Activated CD4-positive, alpha-beta T cell treated with anti-CD3 and anti-CD28 coated beads, Interleukin-2, amount 50 U/mL, for 48 hours (primary cell): ENCODE measurements around the gene PACS2.
"Not testable (repeated sequence)": the region's sequence is repeated elsewhere in the genome, so short reads cannot be mapped to it uniquely, and the experiment has no call there.

Source experiments
- DNase-seq, 2 experiments: peaks; one replicate each; pipeline ENCODE4 v3.0.0-alpha.2; 2020

Gene PACS2

DNA sequence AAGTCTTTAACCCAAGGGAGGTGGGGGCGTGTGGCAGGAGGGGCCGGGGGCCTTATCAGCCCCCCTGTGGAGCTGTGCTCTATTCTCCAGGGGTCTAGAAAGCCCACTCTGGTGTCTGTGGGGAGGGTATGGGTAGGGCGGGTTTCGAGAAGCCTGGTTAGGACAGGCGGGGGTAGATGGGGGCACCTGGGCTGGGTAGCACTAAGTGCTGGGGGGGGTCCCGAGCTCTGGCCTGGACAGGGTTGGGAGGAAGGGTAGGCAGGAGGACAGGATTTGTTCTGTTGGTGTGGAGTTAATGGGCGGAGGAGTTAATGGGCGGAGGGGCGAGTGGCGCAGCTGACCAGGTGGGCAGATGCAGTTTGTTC is 2.0 kb downstream of the PACS2 start:
- no peak for DNase-seq

DNA sequence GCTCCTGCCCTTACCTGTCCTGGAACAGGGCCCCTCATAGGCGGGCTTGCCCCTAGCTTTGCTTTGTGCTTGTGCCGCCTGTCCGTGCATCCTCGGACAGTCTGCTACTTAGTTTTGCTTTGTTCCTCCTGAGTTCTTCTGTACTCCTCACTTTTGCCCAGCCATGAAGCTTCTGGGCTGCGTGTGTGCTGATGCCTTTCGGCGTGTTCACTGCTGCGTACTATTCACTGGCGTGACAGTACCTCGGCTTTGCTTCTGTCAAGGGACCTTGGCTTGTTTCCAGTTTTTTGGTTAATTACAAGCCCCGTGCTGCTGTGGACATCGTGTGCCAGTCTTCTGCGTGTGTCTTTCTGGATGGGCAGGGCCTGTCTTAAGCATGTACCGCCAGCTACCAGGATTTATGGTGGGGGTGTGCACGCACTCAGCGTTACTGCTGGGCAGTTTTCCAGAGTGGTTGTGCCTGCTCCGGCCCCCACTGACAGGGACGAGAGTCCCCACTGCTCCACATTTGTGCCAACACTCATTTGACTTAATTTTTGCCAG is 2.5 kb downstream of the PACS2 start:
- DNase-seq = peak in 1 of 2 experiments; percentile 13

DNA sequence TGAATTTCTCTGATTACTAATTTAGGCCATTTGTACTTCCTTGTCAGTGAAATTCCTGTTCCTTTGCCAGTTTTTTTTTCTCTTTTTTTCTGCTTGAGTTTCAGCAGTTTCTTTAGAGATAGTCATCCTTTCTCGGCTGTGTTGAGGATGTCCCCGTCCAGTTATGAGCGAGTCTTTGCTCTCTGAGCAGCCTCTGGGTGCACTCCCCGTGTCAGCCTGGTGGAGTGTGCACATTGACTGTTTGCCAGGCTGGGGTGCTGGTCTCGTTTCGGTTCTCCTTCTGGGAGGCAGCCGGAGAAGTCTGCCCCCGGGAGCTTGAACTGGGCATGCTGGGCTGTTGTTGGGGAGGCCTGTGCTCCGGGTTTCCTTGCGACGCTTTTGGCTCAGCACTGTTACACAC is 3.0 kb downstream of the PACS2 start:
- peak; percentile 30 to 39 for DNase-seq

DNA sequence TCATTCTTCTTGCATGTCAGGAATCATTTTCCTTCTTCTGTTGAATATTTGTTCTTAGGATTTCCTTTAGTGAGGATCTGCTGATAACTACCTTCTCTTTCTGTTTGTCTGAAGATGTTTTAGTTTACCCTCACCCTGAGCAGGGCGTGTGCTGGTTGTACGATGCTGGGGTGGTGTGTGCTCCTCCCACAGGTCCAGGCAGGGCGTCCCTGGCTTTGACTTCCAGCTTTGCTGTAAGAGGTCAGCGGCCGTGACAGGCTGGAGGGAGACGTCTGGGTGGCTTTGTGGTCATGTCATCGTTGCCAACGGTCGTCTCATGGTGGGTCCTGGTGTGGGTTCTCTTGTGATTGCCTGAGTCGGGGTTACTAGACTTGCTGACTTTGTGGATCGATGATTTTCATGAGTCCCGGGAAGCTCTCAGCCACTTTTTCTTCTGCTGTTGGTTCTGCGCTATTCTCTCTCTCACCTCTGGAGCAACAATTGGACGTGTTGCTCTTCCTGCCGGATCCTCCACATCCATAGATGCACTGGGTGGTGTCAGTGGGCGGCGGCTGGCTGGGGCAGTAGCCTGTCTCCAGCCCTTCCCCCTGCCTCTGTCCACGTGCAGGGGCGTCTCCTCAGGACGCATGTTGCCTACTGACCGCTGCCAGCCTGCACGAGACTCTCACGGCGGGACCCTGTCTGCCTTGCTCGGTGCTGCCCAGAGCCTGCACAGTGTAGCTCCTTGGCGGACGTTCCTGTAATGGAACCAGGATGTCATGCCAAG is 8.4 kb downstream of the PACS2 start:
- DNase-seq = no peak

DNA sequence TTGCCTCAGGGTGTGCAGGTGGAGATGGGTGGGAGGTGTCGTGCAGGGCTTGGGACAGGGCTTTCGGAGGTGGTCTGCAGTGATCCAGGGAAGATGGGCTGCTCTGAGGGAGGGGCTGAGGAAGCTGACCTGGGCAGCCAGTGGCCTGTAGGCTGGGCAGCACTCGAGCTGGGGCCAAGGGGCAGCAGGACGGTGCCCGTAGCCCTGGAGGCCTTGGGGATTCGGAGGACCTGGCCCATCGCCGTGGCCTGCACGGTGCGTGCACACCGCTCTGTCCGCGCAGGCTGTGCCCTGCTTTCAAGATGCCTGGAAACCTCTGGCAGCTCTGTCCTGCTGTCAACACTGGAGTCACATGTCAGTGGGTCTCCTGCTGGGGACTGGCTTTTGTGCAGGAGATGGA is 9.1 kb downstream of the PACS2 start:
- DNase-seq = no peak

DNA sequence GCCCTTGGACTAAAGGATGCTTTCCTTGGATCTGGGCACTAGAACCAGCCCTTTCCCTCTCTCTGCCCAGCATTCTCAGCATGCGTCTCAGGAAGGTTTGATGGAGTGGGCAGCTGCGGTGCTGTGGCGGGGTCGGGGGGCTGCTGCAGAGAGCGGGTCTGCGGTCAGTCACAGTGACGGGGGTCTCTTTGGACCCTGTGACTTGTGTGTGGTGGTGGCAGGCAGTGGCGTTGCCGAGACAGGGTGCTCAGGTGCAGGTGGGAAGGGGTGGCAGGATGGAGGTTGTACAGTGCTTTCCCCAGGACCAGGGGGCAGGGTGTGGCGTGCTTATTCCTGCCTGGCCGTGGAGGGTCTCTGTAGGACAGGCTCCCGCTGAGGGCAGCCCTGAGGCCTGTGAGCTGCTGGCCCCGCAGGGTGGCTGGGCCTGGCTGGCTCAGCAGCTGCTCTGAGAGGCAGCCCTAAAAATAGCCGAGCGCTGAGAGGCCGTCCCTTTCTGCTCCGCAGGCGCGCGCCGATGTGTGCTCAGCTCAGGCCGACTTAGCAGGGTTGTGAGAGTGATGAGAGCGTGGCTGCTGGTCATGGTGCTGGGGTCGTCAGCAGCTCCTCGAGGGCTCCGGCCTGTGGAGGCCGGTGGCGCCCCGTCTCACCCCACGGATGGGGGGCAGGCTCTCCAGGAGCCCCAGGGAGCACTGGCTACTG is 9.7 kb downstream of the PACS2 start:
- no peak for DNase-seq

DNA sequence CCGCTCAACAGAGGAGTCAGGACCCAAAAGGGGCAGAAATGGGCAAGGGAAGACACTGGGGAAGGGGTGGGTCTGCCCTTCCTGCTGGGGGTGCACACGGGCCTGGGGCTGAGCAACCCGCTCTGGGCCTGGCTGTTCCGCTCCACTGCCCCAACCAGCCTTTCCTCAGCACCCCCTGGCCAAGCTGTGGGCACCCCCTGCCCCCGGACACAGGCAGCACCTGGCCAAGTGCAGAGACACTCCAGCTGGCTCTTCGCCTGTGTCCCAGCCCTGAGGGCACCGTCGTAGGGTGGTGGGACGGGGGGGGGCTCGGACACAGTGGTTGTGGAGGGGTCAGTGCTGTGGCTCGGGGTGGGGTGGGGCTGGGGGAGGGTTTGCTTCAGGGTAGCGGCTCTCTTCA is 10.3 kb downstream of the PACS2 start:
- DNase-seq = no peak

DNA sequence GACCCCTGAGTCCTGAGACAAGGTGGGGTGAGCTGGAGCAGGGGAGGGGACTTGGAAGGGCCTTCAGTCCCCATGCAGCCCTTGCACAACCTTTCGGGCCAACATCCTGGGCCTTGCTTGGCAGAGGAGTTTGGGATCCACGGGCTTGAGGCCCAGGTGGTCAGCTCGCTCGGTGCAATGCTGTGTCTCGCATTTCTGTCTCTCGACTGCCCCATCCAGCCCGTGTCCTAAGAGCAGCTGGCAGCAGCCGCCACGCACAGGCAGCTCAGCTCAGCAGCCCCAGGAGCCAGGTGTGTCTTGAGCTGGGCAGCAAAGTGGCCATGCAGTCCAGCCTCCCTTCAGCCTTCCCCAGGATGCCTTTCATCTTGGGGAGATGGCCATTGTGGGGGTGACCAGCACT is 10.8 kb downstream of the PACS2 start:
- no peak for DNase-seq

DNA sequence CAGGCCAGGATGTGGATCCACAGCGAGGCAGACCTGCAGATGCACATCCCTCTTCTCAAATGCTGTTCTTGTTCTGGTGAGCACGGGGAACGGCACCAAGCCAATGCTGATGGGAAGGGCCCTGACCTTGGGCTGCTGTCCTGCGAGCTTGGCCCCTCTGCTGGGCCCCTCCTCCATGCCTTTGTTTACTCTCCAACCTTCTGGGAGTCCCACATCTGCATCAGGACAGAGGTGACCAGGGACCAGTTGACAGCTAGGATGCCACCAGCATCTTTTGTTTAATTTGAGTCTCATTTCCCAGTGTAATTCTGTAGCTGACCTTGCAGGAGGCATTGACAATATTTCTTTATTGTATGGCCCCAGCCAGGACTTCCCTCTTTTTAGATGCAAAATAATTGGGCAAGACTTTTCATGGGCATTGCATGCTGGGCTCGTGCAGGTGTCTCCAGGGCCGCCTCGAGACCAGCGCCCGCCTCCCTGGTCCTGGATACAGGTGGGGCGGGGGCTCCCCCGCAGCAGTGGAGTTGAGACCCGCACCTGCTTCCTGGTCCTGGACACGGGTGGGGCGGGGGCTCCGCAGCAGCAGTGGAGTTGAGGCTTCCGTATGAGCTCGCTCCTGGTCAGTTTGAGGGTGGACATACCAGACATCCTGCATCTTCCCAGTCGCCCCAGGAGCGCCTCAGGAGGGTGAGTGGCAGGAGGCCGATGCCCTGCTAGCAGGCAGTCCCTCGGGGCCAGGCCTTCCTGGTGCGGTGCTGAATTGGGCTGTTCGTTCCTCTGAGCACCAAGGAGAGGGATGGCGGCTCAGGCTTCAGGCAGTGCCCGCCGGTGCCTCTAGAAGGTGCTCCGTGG is 11.4 kb downstream of the PACS2 start:
- DNase-seq = no peak

DNA sequence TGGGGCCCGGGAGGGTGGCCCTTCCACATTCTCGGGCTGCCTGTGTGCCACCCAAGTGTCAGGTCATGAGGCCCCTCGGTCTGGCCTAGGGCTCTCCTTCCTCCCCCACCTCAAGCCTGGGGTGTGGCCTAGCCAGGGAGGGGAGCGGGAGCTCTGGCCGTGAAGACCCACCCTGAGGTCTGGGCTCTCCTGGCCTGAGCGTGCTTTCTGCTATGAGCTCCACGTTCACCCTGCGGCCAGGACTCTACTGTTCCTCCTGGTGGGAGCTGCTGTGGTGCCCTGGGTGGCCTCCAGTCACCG is 12.0 kb downstream of the PACS2 start:
- no peak for DNase-seq

DNA sequence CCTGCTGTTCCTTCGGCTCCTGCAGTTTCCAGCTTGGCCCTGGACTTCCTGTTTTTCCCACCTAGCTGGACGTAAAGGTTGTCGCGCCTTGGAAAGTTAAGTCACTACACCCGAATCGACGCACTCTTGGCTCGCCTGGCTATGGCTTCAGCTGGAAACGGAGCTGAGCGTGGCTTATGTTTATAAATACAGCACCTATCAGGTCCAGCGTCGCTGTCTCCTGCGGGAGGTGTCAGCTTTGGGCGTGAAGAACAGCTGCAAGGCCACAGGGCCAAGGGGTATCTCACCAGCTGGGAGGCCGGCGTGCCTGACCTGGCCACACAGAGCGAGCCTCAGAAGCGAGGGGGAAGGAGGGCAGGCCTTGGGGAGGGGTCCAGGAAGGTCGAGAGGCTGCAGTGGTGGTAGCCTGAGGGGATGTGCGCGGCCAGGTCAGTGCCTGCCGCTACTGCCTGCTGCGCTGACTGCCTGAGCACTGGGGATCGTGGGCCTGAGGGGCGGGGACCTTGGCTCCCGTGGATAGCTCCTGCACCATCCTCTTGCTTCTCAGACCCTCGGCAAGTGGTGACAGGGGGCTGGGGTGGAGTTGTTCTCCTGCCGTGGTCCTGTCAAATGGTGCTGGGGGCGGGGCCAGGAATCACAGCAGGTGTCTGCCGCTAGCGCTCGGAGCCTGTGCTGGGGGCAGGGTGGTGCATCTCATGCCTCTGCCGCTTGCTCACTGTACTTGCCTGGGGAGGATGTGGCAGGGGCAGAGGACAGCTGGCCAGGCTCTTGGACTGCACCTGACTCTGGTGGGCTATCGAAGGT is 12.5 kb downstream of the PACS2 start:
- DNase-seq = no peak

DNA sequence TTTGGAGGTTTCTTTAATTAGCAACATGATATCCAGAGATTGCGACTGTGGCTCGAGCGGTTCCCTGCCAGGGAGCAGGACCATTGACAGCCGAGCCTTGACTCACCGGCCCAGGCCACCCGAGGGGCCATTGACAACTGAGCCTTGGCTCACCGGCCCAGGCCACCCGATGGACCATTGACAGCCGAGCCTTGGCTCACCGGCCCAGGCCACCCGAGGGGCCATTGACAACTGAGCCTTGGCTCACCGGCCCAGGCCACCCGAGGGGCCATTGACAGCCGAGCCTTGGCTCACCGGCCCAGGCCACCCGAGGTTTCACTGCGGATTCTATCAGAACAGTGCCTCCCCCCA is 13.1 kb downstream of the PACS2 start:
- DNase-seq = not testable (repeated sequence)

DNA sequence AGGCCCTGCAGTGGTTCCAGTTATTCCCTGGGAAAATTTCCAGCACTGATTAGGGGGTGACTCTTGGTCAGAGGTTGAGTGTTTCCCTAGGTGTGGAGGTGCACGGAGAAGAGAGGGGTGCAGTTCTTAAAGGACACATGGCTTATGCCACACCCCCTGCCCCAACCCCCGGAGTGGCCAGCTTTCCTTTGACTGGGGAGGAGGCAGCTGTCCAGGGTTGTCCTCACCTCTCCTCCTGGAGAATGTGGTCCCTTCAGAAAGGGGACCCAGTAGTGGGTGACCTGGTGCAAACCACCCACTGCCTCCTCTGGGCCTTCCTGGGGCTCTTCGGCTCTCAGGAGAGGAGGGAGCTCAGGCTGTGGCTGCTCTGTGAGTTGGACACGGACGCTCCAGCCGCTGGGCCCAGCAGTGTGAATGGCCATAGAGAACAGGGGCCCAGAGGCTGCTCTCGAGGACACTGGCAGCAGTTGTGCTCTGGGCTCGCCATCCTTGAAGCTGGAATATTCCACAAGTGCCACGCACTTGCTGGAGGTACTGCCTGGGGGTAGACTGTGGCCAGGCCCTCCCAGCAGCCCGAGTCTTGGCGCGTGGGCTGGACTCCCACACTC is 13.6 kb downstream of the PACS2 start:
- no peak for DNase-seq

DNA sequence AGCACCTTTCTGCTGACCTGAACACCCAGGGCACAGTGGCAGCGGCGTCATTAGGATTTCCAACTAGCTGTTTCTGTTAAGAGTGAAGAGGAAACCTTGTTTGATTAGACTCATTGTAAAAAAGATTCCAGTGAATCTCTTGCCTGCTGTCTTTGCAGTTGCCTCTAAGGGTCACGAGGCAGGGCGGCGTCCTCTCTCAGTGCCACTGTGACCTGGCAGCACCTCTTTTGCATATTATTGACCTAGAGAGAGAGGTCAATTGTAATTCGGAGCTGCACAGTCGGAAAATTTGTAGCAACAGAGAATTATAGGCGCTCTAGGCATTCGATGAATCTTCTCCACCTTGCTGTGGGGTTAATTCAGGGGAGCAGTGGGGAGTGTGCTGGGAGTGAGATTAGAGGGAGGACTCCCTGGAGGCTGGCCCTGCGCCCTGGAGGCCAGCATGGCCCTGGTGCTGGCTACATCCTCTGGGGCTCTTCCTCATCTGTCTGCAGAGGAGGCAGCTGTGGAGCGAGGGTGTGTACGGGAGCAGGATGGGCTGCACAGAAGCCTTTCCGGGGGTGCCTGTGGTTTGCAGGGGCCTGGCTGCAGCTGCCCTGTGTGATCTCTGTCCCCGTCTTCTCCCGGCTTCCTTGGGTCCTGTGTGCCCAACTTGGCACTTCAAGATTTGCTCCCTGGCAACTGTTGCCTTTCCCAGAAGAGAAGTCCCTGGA is 14.3 kb downstream of the PACS2 start:
- DNase-seq = no peak

DNA sequence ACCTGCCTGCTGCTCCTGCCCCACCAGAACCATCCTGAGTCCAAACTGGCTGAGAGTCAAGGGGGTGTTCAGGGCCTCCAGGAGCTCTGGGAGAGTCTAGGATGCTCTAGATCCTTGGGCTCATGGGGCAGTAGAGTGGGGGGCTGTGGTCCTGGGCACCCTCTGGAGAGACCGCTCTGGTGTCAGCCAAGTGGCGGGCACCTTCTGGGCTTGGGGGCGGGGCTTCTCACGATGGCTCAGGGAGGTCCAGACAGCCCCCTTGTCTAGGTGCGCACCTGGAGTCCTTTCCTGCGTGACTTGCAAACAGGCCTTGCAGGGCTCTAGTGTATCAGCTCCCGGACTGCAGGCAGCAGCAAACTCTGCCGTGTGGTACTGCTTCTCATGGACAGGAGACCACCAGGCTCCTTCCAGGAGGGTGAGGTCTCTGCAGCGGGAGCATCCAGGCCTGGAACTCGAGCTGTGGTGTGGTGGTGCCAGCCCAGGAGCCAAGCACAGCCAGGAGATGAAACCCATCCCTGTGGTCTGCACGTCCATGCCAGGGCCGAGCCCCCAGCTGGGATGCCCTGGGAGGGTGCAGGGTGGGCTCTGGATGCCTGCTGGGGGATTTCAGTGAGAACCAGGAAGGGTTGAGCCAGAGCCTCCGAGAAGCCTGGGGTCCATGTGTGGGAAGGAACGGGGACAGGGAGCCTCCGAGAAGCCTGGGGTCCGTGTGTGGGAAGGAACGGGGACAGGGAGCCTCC is 15.0 kb downstream of the PACS2 start:
- DNase-seq = no peak

DNA sequence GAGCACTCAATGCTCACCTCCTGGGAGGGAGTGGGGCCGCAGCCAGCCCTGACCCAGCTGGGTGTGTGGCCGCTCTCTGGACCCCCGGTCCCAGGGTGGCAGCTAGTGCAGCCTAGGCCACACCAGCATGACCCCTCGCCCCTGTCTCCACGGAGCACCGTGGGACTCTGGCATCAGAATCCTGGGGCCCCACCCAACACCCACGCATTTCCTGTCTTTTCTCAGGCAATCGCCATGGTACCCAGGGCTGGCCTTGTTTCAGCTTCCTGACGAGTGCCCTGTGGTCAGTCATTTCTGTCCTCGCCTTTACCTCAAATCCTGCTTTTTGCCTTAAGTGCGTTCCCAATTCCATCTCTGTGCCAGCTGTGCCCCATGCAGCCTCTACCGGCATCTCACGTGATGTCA is 15.9 kb downstream of the PACS2 start:
- DNase-seq = no peak

DNA sequence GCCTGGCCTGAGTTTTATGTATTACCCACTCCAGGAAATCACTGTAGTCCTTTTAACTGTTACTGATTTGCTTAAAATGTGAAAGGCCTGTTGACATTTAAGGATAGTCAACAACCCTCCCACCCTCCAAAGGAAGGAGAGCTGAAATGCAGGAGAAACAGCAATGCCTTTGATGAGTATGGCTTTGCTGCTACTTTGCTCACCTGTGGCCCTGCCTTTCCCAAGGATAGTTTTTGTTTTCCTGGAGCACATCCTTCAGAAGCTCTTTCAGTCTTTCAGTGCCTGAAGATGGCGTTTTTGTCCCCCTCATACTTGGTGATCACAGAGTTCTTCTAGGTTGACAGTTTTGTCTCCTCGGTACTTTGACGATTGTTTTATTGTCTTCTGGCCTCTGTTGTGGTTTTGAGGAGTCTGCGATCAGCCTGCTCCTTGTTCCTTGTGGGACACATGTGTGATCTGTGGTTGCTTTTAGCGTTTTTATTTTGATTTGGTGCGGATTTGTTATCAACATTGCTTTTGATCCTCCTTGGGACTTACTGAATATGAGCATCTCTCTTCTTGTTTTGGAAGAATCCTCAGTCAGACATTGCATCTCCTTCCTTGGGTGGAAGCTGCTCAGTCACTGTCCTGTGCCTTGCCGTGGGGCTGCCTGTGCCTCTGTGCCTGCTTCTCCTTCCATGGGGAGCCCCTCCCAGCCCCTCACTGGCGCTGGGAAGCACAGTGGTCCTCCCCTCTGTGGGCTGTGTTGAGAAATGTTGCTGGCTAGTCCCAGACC is 17.2 kb downstream of the PACS2 start:
- no peak for DNase-seq

DNA sequence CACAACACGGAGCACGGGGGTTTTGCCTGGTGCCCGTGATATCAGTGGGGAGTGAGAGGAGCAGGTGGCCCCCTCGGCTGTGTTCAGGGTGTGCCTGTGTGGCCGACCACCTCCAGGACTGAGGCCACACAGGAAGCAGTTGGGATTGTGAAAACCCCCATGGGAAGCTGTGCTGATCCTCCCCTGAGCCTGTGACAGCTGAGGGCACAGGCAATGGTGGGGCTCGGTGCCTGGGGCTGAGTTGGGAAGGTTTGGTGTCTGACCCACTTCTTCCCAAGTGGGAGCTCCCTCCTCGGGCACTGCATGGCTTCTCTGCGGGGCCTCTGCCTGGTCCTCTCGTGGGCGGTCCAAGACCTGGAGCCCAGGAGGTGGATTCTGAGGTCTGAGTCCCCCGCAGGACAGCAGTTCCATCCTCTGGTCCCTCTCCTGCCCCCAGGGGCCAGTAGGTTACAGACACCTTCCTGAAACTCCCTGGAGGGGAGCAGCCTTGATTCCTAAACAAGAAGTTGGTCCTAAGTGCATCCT is 17.9 kb downstream of the PACS2 start:
- DNase-seq = no peak

DNA sequence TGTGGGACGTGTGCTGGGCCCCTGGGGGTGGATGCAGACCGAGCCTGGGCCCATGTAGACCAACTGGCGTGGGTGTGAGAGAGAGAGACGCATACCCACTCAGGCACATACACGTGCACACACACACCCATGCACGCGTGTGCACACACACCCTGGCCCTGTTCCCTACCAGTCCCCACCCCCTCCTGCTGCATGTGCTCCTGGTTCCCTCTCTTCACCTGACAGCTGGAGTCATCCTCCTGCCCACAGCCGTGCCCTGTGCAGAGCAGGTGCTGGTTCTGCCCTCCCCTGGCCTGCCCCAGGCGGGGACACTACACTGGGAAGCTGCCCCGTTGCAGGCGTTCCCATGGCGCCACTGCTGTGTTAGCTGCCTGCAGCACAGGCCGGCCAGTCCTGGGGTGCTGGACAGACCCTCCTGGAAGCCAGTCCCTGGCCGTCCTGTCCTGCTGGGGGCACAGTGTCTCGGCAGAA is 18.5 kb downstream of the PACS2 start:
- DNase-seq = no peak
